Endodermal cell (in vitro differentiated cells): Measurements from ENCODE around the gene TDRD3. TPM values are rescaled to one million over a fixed set of nuclear protein-coding genes. Genes with fewer than 3 reads are reported as not detected.

ENCODE experiments used
- DNase-seq: peaks from one replicate; pipeline ENCODE4 v3.0.0-alpha.2; 2017
- H3K27ac ChIP-seq: 2 replicates; pipeline ENCODE4 v1.5.1; 2013; ENCODE audit warnings: mild to moderate bottlenecking, low read depth, low read length, moderate library complexity
- H3K27me3 ChIP-seq: 2 replicates; pipeline ENCODE4 v1.6.1; 2013; ENCODE audit warnings: mild to moderate bottlenecking, low read length, moderate library complexity; ENCODE audit not compliant: insufficient read depth, control insufficient read depth, poor library complexity, severe bottlenecking
- H3K36me3 ChIP-seq: 2 replicates; pipeline ENCODE4 v1.7.0; 2013; ENCODE audit warnings: mild to moderate bottlenecking, low read length, moderate library complexity; ENCODE audit not compliant: control insufficient read depth, insufficient read depth
- H3K4me1 ChIP-seq: one replicate; pipeline ENCODE4 v1.7.0; 2013; ENCODE audit warnings: low read length; ENCODE audit not compliant: control insufficient read depth, insufficient read depth
- H3K4me3 ChIP-seq: 2 replicates; pipeline ENCODE4 v1.5.1; 2013; ENCODE audit warnings: mild to moderate bottlenecking, low read length, moderate library complexity
- H3K9ac ChIP-seq: 2 replicates; pipeline ENCODE4 v1.6.1; 2013; ENCODE audit warnings: mild to moderate bottlenecking, low read length, moderate library complexity; ENCODE audit not compliant: poor library complexity, severe bottlenecking; ENCODE audit errors: extremely low read depth
- H3K9me3 ChIP-seq: 2 replicates; pipeline ENCODE4 v1.6.1; 2013; ENCODE audit warnings: mild to moderate bottlenecking, low read length, moderate library complexity; ENCODE audit not compliant: control insufficient read depth
- H3K27ac Mint-ChIP-seq: 2 replicates; pipeline ENCODE4 v1.8.0; 2020; ENCODE audit warnings: mixed read lengths
- H3K27me3 Mint-ChIP-seq: 2 replicates; pipeline ENCODE4 v1.8.0; 2021; ENCODE audit warnings: mild to moderate bottlenecking, mixed read lengths; ENCODE audit not compliant: insufficient read depth
- H3K36me3 Mint-ChIP-seq: 2 replicates; pipeline ENCODE4 v1.8.0; 2020; ENCODE audit warnings: low read depth, mixed read lengths
- H3K4me1 Mint-ChIP-seq: 2 replicates; pipeline ENCODE4 v1.8.0; 2020; ENCODE audit warnings: mixed read lengths
- H3K4me3 Mint-ChIP-seq: 2 replicates; pipeline ENCODE4 v1.8.0; 2020; ENCODE audit warnings: mild to moderate bottlenecking, moderate library complexity, mixed read lengths
- H3K9me3 Mint-ChIP-seq: 2 replicates; pipeline ENCODE4 v1.8.0; 2020; ENCODE audit warnings: mild to moderate bottlenecking, mixed read lengths
- WGBS, 2 experiments: methylation state at CpG; one replicate each; pipeline versions ENCODE4 v1.1.5 to v1.1.7; 2013; ENCODE audit warnings: missing lambda C conversion rate in 2 of 2, mixed read lengths in 1 of 2; ENCODE audit not compliant: insufficient coverage in 1 of 2, insufficient read length in 1 of 2; 5-methylcytosine and 5-hydroxymethylcytosine counted together
- total RNA-seq, 2 donors: library from RNA; stranded (reverse); fragmentation: NEBNext Ultra II Directional in 1 of 2; extraction: Animal tissue kit (Norgen Biotek cat#: 25700) in 1 of 2; gene quantifications; 2 replicates in 1 of 2; 3 replicates in 1 of 2; pipeline ENCODE4 v1.2.1, GENCODE V29; 2021
- TF ChIP-seq, protein P1 (sequence below): fragments of 200-600 bp; sonication (generic); conservative IDR thresholded peaks from 2 replicates; pipeline ENCODE4 v1.5.0; 2021; ENCODE audit warnings: antibody characterized with exemption, mild to moderate bottlenecking

TDRD3 gene
- total RNA-seq, 2 donors from 2014 or later: 25.3 to 36.1 TPM

DNA sequence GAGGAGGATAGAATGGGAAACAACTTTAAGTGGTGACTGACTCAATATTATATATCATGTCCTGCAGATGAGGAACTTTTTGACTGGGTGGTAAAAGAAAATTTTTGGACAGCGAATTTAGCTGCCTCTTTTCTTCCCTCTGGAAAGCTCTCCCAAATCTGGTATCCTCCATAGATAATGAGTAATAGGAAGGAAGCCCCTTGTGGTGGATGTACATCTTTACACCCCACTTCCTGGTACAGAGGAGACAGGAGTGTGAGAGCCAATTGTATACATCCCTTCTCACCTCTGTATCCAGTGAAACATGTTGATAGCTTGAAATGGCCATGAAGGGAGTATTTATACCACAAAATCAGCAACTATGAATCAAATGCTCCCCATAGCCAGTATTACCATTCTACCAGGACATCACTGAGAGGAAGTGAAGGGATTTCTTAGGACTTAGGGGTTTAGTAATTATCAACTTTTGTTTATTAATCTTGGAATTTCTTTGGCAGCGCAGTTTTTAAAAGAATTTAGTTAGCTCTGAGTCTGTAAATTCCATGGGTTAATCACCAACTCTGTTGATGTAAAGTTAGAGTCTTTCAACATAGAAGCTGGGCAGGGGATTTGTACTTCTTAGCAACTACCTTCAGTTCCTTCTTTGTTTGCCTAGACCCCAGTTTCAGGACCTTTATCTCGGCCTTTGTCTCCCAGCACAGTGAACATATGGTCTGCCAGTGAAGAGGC, 17.0 kb upstream of the TDRD3 start:
- no peak overlapping the region for H3K27ac Mint-ChIP-seq
- H3K36me3 ChIP-seq: no peaks in the 10 kb centered on the region
- H3K9ac ChIP-seq: no peak overlapping the region
- no peaks in the 10 kb centered on the region for H3K4me1 ChIP-seq
- no peaks in the 10 kb centered on the region for H3K36me3 Mint-ChIP-seq
- no peak overlapping the region for H3K4me3 Mint-ChIP-seq
- H3K27me3 ChIP-seq: peaks cover 4% of the 10 kb centered on the region
- TF ChIP-seq, protein P1, sequence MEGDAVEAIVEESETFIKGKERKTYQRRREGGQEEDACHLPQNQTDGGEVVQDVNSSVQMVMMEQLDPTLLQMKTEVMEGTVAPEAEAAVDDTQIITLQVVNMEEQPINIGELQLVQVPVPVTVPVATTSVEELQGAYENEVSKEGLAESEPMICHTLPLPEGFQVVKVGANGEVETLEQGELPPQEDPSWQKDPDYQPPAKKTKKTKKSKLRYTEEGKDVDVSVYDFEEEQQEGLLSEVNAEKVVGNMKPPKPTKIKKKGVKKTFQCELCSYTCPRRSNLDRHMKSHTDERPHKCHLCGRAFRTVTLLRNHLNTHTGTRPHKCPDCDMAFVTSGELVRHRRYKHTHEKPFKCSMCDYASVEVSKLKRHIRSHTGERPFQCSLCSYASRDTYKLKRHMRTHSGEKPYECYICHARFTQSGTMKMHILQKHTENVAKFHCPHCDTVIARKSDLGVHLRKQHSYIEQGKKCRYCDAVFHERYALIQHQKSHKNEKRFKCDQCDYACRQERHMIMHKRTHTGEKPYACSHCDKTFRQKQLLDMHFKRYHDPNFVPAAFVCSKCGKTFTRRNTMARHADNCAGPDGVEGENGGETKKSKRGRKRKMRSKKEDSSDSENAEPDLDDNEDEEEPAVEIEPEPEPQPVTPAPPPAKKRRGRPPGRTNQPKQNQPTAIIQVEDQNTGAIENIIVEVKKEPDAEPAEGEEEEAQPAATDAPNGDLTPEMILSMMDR: peak; percentile 72
- WGBS, 2 experiments: 86 to 90% methylated on average over 2 to 3 of the region's 3 CpGs
- no peak overlapping the region for H3K27ac ChIP-seq
- H3K9me3 ChIP-seq: no peaks in the 10 kb centered on the region
- DNase-seq: no peak
- H3K27me3 Mint-ChIP-seq: peaks cover 3% of the 10 kb centered on the region
- H3K4me1 Mint-ChIP-seq: peaks cover 16% of the 10 kb centered on the region
- H3K4me3 ChIP-seq: no peak overlapping the region
- peaks cover 6% of the 10 kb centered on the region for H3K9me3 Mint-ChIP-seq

DNA sequence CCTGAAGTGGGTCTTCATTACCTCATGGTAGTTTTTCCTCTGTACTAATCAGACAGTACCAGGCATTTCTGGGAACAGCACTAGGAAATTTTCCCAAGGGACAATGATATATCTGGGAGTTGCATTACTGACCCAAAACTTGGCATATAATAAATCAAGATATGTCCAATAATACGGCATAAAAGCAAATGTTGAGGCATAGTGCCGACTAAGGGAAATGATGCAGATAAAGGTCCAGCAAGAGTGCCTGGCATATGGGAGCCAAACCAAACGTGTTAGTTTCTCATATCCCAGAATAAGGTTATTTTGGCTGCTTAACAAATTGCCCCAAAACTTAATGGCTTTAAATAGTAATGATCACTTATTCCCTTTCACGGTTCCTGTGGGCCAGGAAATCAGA, 12.1 kb upstream of the TDRD3 start:
- DNase-seq: no peak
- peaks cover 7% of the 10 kb centered on the region for H3K27me3 ChIP-seq
- TF ChIP-seq, protein P1: no peak
- Mint-ChIP-seq H3K9me3 (no peaks in the 10 kb centered on the region), H3K27ac (no peak overlapping the region), H3K36me3 (no peaks in the 10 kb centered on the region), H3K4me1 (peaks cover 21% of the 10 kb centered on the region), H3K27me3 (peaks cover 9% of the 10 kb centered on the region), H3K4me3 (no peak overlapping the region)
- H3K27ac ChIP-seq: no peak overlapping the region
- WGBS, 2 experiments: 91 to 100% methylated on average over 3 to 4 of the region's 4 CpGs
- H3K9ac ChIP-seq: no peak overlapping the region
- no peaks in the 10 kb centered on the region for H3K36me3 ChIP-seq
- H3K9me3 ChIP-seq: no peaks in the 10 kb centered on the region
- no peak overlapping the region for H3K4me3 ChIP-seq
- H3K4me1 ChIP-seq: no peaks in the 10 kb centered on the region

DNA sequence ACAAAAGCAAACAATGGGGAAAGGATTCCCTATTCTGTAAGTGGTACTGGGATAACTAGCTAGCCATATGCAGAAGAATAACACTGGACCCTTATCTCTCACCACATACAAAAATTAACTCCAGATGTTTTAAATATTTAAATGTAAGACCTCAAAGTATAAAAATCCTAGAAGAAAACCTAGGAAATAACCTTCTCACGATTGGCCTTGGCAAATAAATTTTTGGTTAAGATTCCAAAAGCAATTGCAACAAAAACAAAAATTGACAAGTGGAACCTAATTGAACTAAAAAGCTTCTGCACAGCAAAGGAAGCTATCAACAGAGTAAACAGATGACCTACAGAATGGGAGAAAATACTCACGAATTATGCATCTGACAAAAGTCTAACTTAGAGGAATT, 10.8 kb upstream of the TDRD3 start:
- H3K36me3 Mint-ChIP-seq: no peaks in the 10 kb centered on the region

More for the DNA sequence above, 10.8 kb upstream of the TDRD3 start:
- Histone ChIP-seq H3K9me3 (no peaks in the 10 kb centered on the region), H3K4me3 (no peak overlapping the region), H3K36me3 (no peaks in the 10 kb centered on the region), H3K27me3 (peaks cover 7% of the 10 kb centered on the region), H3K27ac (no peak overlapping the region), H3K4me1 (no peaks in the 10 kb centered on the region), H3K9ac (no peak overlapping the region)
- Mint-ChIP-seq H3K4me3 (no peak overlapping the region), H3K27ac (no peak overlapping the region), H3K4me1 (peaks cover 14% of the 10 kb centered on the region), H3K9me3 (no peaks in the 10 kb centered on the region), H3K27me3 (peaks cover 9% of the 10 kb centered on the region)
- TF ChIP-seq, protein P1: no peak
- 90 to 100% methylated on average over 1 to 2 of the region's 2 CpGs for WGBS, 2 experiments
- DNase-seq: no peak
